ENCODE measurements around the gene B3GALT6. TPM values are rescaled to one million over a fixed set of nuclear protein-coding genes. Genes with fewer than 3 reads are reported as not detected.

B3GALT6 gene
- total RNA-seq, 1 experiment from 2014 or later: 36.6 TPM

GRCh38 chr1:1259540-1259939, 27.5 kb downstream of the B3GALT6 start:
- H3K27me3 ChIP-seq: no peaks in the 10 kb centered on the region
- H3K9me3 ChIP-seq: no peaks in the 10 kb centered on the region
- H3K36me3 ChIP-seq: peaks cover 61% of the 10 kb centered on the region
- no peak for DNase-seq
- no peak overlapping the region for H3K4me3 ChIP-seq

GRCh38 chr1:1259951-1260600, 28.0 kb downstream of the B3GALT6 start:
- Histone ChIP-seq H3K9me3 (no peaks in the 10 kb centered on the region), H3K27me3 (no peaks in the 10 kb centered on the region), H3K36me3 (peaks cover 61% of the 10 kb centered on the region), H3K4me3 (no peak overlapping the region)
- no peak for DNase-seq

GRCh38 chr1:1260843-1261560, 29.0 kb downstream of the B3GALT6 start:
- H3K4me3 ChIP-seq: no peak overlapping the region
- H3K9me3 ChIP-seq: no peaks in the 10 kb centered on the region
- peaks cover 63% of the 10 kb centered on the region for H3K36me3 ChIP-seq
- no peak for DNase-seq
- no peaks in the 10 kb centered on the region for H3K27me3 ChIP-seq

GRCh38 chr1:1262071-1262470, 30.0 kb downstream of the B3GALT6 start:
- H3K27me3 ChIP-seq: no peaks in the 10 kb centered on the region
- no peak for DNase-seq
- H3K36me3 ChIP-seq: peaks cover 65% of the 10 kb centered on the region
- H3K4me3 ChIP-seq: no peak overlapping the region
- no peaks in the 10 kb centered on the region for H3K9me3 ChIP-seq

- Histone ChIP-seq H3K36me3 (peaks cover 72% of the 10 kb centered on the region), H3K4me3 (no peak overlapping the region), H3K9me3 (no peaks in the 10 kb centered on the region), H3K27me3 (no peaks in the 10 kb centered on the region)
- no peak for DNase-seq
These were observed 30.7 kb downstream of the B3GALT6 start for GRCh38 chr1:1262758-1263157.

GRCh38 chr1:1264026-1264425, 32.0 kb downstream of the B3GALT6 start:
- Histone ChIP-seq H3K4me3 (no peak overlapping the region), H3K36me3 (peaks cover 79% of the 10 kb centered on the region), H3K9me3 (no peaks in the 10 kb centered on the region), H3K27me3 (no peaks in the 10 kb centered on the region)
- no peak for DNase-seq

- Histone ChIP-seq H3K27me3 (no peaks in the 10 kb centered on the region), H3K36me3 (peaks cover 76% of the 10 kb centered on the region), H3K9me3 (no peaks in the 10 kb centered on the region), H3K4me3 (no peak overlapping the region)
- peak; percentile 83 for DNase-seq
These were observed 32.8 kb downstream of the B3GALT6 start for GRCh38 chr1:1264868-1265272.

- Histone ChIP-seq H3K9me3 (no peaks in the 10 kb centered on the region), H3K36me3 (peaks cover 74% of the 10 kb centered on the region), H3K4me3 (no peak overlapping the region), H3K27me3 (no peaks in the 10 kb centered on the region)
- DNase-seq: no peak
These were observed 35.6 kb downstream of the B3GALT6 start for GRCh38 chr1:1267488-1268283.

- Histone ChIP-seq H3K27me3 (no peaks in the 10 kb centered on the region), H3K36me3 (peaks cover 73% of the 10 kb centered on the region), H3K4me3 (no peak overlapping the region), H3K9me3 (no peaks in the 10 kb centered on the region)
- DNase-seq: no peak
These were observed 36.2 kb downstream of the B3GALT6 start for GRCh38 chr1:1268284-1268682.

- Histone ChIP-seq H3K27me3 (no peaks in the 10 kb centered on the region), H3K4me3 (no peak overlapping the region), H3K36me3 (peaks cover 52% of the 10 kb centered on the region), H3K9me3 (no peaks in the 10 kb centered on the region)
- no peak for DNase-seq
These were observed 38.8 kb downstream of the B3GALT6 start for GRCh38 chr1:1270813-1271212.

GRCh38 chr1:1272341-1273208, 40.5 kb downstream of the B3GALT6 start:
- peaks cover 36% of the 10 kb centered on the region for H3K36me3 ChIP-seq
- DNase-seq: no peak

GRCh38 chr1:1273209-1273511, 41.1 kb downstream of the B3GALT6 start:
- H3K4me3 ChIP-seq: peak overlapping the region; percentile 83
- H3K36me3 ChIP-seq: peaks cover 32% of the 10 kb centered on the region
- no peak for DNase-seq
- H3K9me3 ChIP-seq: no peaks in the 10 kb centered on the region
- H3K27me3 ChIP-seq: no peaks in the 10 kb centered on the region

More at GRCh38 chr1:1272341-1273208, 40.5 kb downstream of the B3GALT6 start:
- Histone ChIP-seq H3K4me3 (peak overlapping the region; percentile 83), H3K9me3 (no peaks in the 10 kb centered on the region), H3K27me3 (no peaks in the 10 kb centered on the region)

- DNase-seq: peak; percentile 92
- no peaks in the 10 kb centered on the region for H3K27me3 ChIP-seq
- peak within 1 kb of the TSS; percentile 83 for H3K4me3 ChIP-seq
- peaks cover 28% of the 10 kb centered on the region for H3K36me3 ChIP-seq
- H3K9me3 ChIP-seq: no peaks in the 10 kb centered on the region
These were observed 41.7 kb downstream of the B3GALT6 start, which contains the start of gene UBE2J2 for GRCh38 chr1:1273512-1274298. UBE2J2 (minus strand) TSS chr1:1273854; CDS start chr1:1267992, 5,862 bp downstream.

- Histone ChIP-seq H3K9me3 (no peaks in the 10 kb centered on the region), H3K4me3 (peak overlapping the region; percentile 83), H3K36me3 (peaks cover 27% of the 10 kb centered on the region), H3K27me3 (no peaks in the 10 kb centered on the region)
- DNase-seq: no peak
These were observed 42.4 kb downstream of the B3GALT6 start for GRCh38 chr1:1274299-1274930.

GRCh38 chr1:1274931-1275431, 42.9 kb downstream of the B3GALT6 start:
- Histone ChIP-seq H3K9me3 (no peaks in the 10 kb centered on the region), H3K36me3 (peaks cover 27% of the 10 kb centered on the region), H3K27me3 (no peaks in the 10 kb centered on the region), H3K4me3 (no peak overlapping the region; the same call in 1 of the 2 replicates)
- no peak for DNase-seq

Measured in MG63 (cell line).